ENCODE results near the gene PODXL2. TPM values are rescaled to one million over a fixed set of nuclear protein-coding genes. Genes with fewer than 3 reads are reported as not detected.

PODXL2 gene
- polyA plus RNA-seq, 3 donors: 50.7 to 61.2 (median 58.6) TPM

GRCh38 chr3:127720985-127721935, 92.3 kb downstream of the PODXL2 start:
- DNase-seq: no peak

GRCh38 chr3:127722091-127722784, 93.3 kb downstream of the PODXL2 start:
- DNase-seq: no peak

Other genes starting within 250 kb of the PODXL2 start
- gene TPRA1, start 38.5 kb upstream of the PODXL2 start, polyA plus RNA-seq (ENCODE audit: insufficient read length in 3 of 3): 10 to 100 TPM; 36.2 to 46.4 (median 43.5) TPM
- 10 to 100 TPM; 57.6 to 77.4 (median 72.8) TPM for gene MCM2, start 30.8 kb upstream of the PODXL2 start, polyA plus RNA-seq (ENCODE audit: insufficient read length in 3 of 3)
- gene ABTB1, start 43.8 kb downstream of the PODXL2 start, polyA plus RNA-seq (ENCODE audit: insufficient read length in 3 of 3): 10 to 100 TPM; 20.0 to 28.2 (median 21.8) TPM
- 10 to 100 TPM; 23.7 to 29.9 (median 25.2) TPM for gene MGLL, start 193.3 kb downstream of the PODXL2 start, polyA plus RNA-seq (ENCODE audit: insufficient read length in 3 of 3)

Measured in renal pelvis (tissue), 4 donors.